GM12878 (cell line): Measurements from ENCODE around the gene NKAIN2.

ENCODE experiments used
- BCLAF1 ChIP-seq: fragments of 450-650 bp; IDR thresholded peaks from 2 replicates; pipeline ENCODE4 v1.6.1; 2017; ENCODE audit warnings: antibody characterized with exemption, mild to moderate bottlenecking, moderate library complexity
- CEBPB ChIP-seq, 2 experiments: fragments of 150-350 bp in 1 of 2; IDR thresholded peaks; 2 replicates each; pipeline ENCODE4 v1.6.1; 2012 to 2014; ENCODE audit warnings: low read depth in 2 of 2, low read length in 2 of 2, borderline replicate concordance in 1 of 2, inconsistent platforms in 1 of 2
- CHD1 ChIP-seq: IDR thresholded peaks from 2 replicates; pipeline ENCODE4 v1.6.1; 2012; ENCODE audit warnings: low read depth, low read length, improper control_type of control experiment
- E4F1 ChIP-seq: fragments of 450-650 bp; IDR thresholded peaks from 2 replicates; pipeline ENCODE4 v1.6.1; 2018; ENCODE audit warnings: borderline replicate concordance, mild to moderate bottlenecking; ENCODE audit not compliant: partially characterized antibody
- ZBED1 ChIP-seq: IDR thresholded peaks from 2 replicates; pipeline ENCODE4 v1.6.1; 2016; ENCODE audit warnings: borderline replicate concordance

- TF ChIP-seq CEBPB (IDR thresholded peaks at IDR 0.05; ENCODE audit: borderline replicate concordance in 1 of 2, low read depth in 2 of 2, low read length in 2 of 2): no peak
- TF ChIP-seq CHD1: no peak
- TF ChIP-seq BCLAF1: no peak
- TF ChIP-seq ZBED1: no peak
- no peak for TF ChIP-seq E4F1
These were observed 692.7 kb downstream of the NKAIN2 start for GRCh38 chr6:124496334-124496733.
